Body of pancreas (tissue), 4 donors: ENCODE measurements around the gene RFC4. TPM values are rescaled to one million over a fixed set of nuclear protein-coding genes. Genes with fewer than 3 reads are reported as not detected.
"Not testable (repeated sequence)": the region's sequence is repeated elsewhere in the genome, so short reads cannot be mapped to it uniquely, and the experiment has no call there.

ENCODE experiments used
- ATAC-seq: fragments of 150-250 bp; one replicate; pipeline ENCODE4 v1.9.1; 2016
- DNase-seq, 4 donors: peaks; one replicate each; pipeline ENCODE4 v3.0.0-alpha.2; 2019
- H3K27ac ChIP-seq, 4 donors: fragments of 200-600 bp; sonication (generic); 1 replicate in 3 of 4; 2 replicates in 1 of 4; pipeline versions ENCODE4 v1.5.1 to v1.6.1; 2016 to 2019; ENCODE audit warnings: mild to moderate bottlenecking in 1 of 4, mixed read lengths in 1 of 4, moderate library complexity in 1 of 4
- H3K27me3 ChIP-seq, 2 donors: fragments of 200-600 bp; sonication (generic); one replicate each; pipeline ENCODE4 v1.6.0; 2016; ENCODE audit warnings: mild to moderate bottlenecking in 1 of 2
- H3K36me3 ChIP-seq, 2 donors: fragments of 200-600 bp; sonication (generic); replicated peaks in 1 of 2; 2 replicates each; pipeline ENCODE4 v1.5.1; 2016; ENCODE audit warnings: low read depth in 2 of 2; ENCODE audit not compliant: insufficient read depth in 1 of 2
- H3K4me1 ChIP-seq: fragments of 200-600 bp; sonication (generic); one replicate; pipeline ENCODE4 v1.6.0; 2016
- H3K4me3 ChIP-seq, 2 donors: fragments of 200-600 bp; sonication (generic); 1 replicate in 1 of 2; 2 replicates in 1 of 2; pipeline ENCODE4 v1.5.1; 2016 to 2019
- H3K9me3 ChIP-seq, 3 donors: fragments of 200-600 bp; sonication (generic); 1 replicate in 2 of 3; 2 replicates in 1 of 3; pipeline ENCODE4 v1.5.1; 2016
- POLR2A ChIP-seq, 3 donors: fragments of 450-650 bp; IDR thresholded peaks; one replicate each; pipeline ENCODE4 v1.6.1; 2016; ENCODE audit warnings: antibody characterized with exemption in 3 of 3, mild to moderate bottlenecking in 2 of 3
- WGBS, 2 donors: methylation state at CpG; one replicate each; pipeline ENCODE4 v1.1.5; 2017; 5-methylcytosine and 5-hydroxymethylcytosine counted together
- intact Hi-C: fragments of 100-400 bp; cut with DNase I; formaldehyde crosslinking; loops from one replicate; pipeline ENCODE4 v1.15.1; 2023
- total RNA-seq, 2 donors: library from RNA; depleted of rRNA; stranded (reverse); fragments of >200 nt; gene quantifications; one replicate each; pipeline ENCODE4 v1.1.0, GENCODE V29; 2016
- TF ChIP-seq, protein P1 (sequence below), 7 experiments: fragments of 450-650 bp in 4 of 7; fragments of 200-600 bp in 3 of 7; sonication (generic) in 3 of 7; IDR thresholded peaks; one replicate each; pipeline ENCODE4 v1.5.1; 2016 to 2019; ENCODE audit warnings: antibody characterized with exemption in 7 of 7

The RFC4 gene
- total RNA-seq, 2 donors from 2014 or later: 6.6 to 14.5 TPM

- H3K36me3 ChIP-seq: no peaks in the 10 kb centered on the region
- peaks cover 0 to 26% of the 10 kb centered on the region in 2 donors for H3K27me3 ChIP-seq
- 33 to 34% methylated on average over 11 of the region's 11 CpGs for WGBS, 2 donors
- DNase-seq (no peak), ATAC-seq (no peak)
- no peak overlapping the region for H3K27ac ChIP-seq
- intact Hi-C loops: no loop called here
- TF ChIP-seq, protein P1, sequence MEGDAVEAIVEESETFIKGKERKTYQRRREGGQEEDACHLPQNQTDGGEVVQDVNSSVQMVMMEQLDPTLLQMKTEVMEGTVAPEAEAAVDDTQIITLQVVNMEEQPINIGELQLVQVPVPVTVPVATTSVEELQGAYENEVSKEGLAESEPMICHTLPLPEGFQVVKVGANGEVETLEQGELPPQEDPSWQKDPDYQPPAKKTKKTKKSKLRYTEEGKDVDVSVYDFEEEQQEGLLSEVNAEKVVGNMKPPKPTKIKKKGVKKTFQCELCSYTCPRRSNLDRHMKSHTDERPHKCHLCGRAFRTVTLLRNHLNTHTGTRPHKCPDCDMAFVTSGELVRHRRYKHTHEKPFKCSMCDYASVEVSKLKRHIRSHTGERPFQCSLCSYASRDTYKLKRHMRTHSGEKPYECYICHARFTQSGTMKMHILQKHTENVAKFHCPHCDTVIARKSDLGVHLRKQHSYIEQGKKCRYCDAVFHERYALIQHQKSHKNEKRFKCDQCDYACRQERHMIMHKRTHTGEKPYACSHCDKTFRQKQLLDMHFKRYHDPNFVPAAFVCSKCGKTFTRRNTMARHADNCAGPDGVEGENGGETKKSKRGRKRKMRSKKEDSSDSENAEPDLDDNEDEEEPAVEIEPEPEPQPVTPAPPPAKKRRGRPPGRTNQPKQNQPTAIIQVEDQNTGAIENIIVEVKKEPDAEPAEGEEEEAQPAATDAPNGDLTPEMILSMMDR (IDR thresholded peaks at IDR 0.05): no peak
- TF ChIP-seq POLR2A (IDR thresholded peaks at IDR 0.05): no peak
- peaks cover 7% of the 10 kb centered on the region for H3K4me1 ChIP-seq
- no peaks in the 10 kb centered on the region for H3K9me3 ChIP-seq
- no peak overlapping the region for H3K4me3 ChIP-seq
Measured at GRCh38 chr3:186825872-186826409, 19.7 kb upstream of the RFC4 start.

GRCh38 chr3:186825294-186825821 is 19.1 kb upstream of the RFC4 start:
- Histone ChIP-seq H3K27ac (no peak overlapping the region), H3K9me3 (no peaks in the 10 kb centered on the region), H3K27me3 (peaks cover 0 to 26% of the 10 kb centered on the region in 2 donors), H3K4me1 (peaks cover 7% of the 10 kb centered on the region), H3K4me3 (no peak overlapping the region), H3K36me3 (no peaks in the 10 kb centered on the region)
- ATAC-seq: no peak
- DNase-seq: no peak
- intact Hi-C loops: no loop called here
- 10 to 11% methylated on average over 11 to 21 of the region's 23 CpGs for WGBS, 2 donors
- no peak for TF ChIP-seq POLR2A (IDR thresholded peaks at IDR 0.05)
- TF ChIP-seq, protein P1 (IDR thresholded peaks at IDR 0.05): no peak

DNA sequence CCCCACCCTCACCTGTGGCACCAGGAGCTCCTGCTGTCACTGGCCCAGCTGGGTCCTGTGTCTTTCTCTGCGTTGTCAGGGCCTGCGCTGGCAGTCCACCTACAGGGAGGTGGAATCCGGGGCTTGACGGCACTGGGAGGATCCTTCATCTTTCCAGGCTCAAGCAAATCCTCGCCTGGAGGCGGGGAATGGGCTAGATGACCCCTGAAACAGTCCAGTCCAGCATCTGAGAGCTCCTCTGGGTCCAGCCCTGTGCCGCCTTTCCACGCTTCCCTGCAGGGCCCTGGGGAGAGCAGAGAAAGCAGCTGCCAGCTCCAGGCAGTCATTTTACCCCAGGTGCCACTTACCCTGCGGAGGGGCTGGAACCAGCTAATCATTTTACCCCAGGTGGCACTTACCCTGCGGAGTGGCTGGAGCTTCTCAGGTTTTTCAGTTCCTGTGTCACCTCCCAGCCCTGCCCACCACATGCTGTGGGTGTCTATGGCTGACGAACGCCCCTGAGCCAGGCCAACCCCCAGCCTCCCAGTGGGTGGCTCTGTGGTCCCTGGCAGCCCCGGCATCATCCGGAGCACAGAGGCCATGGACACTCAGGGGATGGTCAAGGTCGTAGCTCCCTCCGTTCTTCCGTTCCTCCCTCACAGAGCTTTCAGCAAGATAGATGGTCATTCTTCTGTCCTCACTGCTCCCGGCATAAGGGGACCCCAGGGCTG is 18.3 kb upstream of the RFC4 start:
- TF ChIP-seq, protein P1 (IDR thresholded peaks at IDR 0.05): no peak
- no peak for TF ChIP-seq POLR2A (IDR thresholded peaks at IDR 0.05)
- DNase-seq (no peak), ATAC-seq (no peak)
- Histone ChIP-seq H3K27me3 (peaks cover 0 to 26% of the 10 kb centered on the region in 2 donors), H3K9me3 (no peaks in the 10 kb centered on the region), H3K4me1 (peaks cover 7% of the 10 kb centered on the region), H3K36me3 (no peaks in the 10 kb centered on the region), H3K4me3 (no peak overlapping the region), H3K27ac (no peak overlapping the region)
- intact Hi-C loops: no loop called here
- WGBS, 2 donors: 16 to 29% methylated on average over 5 to 18 of the region's 18 CpGs

- intact Hi-C loops: no loop called here
- H3K4me1 ChIP-seq: peaks cover 7% of the 10 kb centered on the region
- no peak overlapping the region for H3K4me3 ChIP-seq
- WGBS, 2 donors: 48 to 53% methylated on average over 2 of the region's 2 CpGs
- H3K36me3 ChIP-seq: no peaks in the 10 kb centered on the region
- no peak for DNase-seq
- H3K27ac ChIP-seq: no peak overlapping the region
- H3K9me3 ChIP-seq: no peaks in the 10 kb centered on the region
- H3K27me3 ChIP-seq: peaks cover 0 to 26% of the 10 kb centered on the region in 2 donors
- no peak for TF ChIP-seq POLR2A (IDR thresholded peaks at IDR 0.05)
- TF ChIP-seq, protein P1 (IDR thresholded peaks at IDR 0.05): no peak
- no peak for ATAC-seq
Measured at GRCh38 chr3:186823386-186823785, 17.1 kb upstream of the RFC4 start.

- peaks cover 0 to 26% of the 10 kb centered on the region in 2 donors for H3K27me3 ChIP-seq
- intact Hi-C loops, H3K9me3 ChIP-seq, H3K27ac ChIP-seq, DNase-seq, ATAC-seq, H3K4me1 ChIP-seq, H3K4me3 ChIP-seq, H3K36me3 ChIP-seq: not testable (repeated sequence)
- 41 to 48% methylated on average over 1 of the region's 1 CpG for WGBS, 2 donors
Measured at GRCh38 chr3:186822388-186822759, 16.1 kb upstream of the RFC4 start.
